ENCODE data around the gene RNF183.

DNA sequence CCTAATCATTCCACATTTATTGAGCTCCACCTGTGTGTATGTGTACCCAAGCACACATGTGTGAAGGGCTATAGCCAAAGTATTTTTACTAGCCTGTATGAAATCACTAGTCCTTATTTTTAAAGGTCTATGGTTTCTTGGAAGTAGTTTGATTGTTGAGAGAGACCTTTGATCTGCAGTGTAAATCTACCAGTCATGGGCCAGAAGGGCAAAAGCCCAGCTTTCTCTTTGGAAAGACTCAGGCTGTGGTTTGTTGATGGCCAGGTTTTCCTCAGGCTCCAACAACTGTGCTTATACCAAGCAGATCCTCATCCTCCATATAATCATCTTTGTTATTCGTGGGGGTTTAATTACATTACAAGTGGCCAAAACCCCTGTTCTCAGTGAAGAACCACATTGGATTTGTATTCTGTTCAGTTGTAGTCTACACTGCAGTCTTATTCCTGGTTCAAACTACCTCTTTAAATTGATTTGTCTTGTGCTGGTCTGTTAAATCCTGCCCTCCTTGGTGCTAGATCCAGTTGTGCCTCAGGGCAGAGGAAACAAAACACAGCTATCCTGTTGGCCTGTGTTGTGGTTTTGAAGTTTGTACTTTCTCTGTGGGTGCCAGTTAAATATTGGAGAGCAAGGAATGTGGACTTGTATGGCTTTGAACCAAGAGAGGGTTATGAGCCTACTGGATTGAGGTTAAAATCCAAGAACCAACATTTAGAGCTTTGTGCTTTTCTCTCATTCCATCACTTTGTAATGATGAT lies 41.1 kb downstream of the RNF183 start:
- TF ChIP-seq, protein P1, sequence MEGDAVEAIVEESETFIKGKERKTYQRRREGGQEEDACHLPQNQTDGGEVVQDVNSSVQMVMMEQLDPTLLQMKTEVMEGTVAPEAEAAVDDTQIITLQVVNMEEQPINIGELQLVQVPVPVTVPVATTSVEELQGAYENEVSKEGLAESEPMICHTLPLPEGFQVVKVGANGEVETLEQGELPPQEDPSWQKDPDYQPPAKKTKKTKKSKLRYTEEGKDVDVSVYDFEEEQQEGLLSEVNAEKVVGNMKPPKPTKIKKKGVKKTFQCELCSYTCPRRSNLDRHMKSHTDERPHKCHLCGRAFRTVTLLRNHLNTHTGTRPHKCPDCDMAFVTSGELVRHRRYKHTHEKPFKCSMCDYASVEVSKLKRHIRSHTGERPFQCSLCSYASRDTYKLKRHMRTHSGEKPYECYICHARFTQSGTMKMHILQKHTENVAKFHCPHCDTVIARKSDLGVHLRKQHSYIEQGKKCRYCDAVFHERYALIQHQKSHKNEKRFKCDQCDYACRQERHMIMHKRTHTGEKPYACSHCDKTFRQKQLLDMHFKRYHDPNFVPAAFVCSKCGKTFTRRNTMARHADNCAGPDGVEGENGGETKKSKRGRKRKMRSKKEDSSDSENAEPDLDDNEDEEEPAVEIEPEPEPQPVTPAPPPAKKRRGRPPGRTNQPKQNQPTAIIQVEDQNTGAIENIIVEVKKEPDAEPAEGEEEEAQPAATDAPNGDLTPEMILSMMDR (IDR thresholded peaks at IDR 0.05; ENCODE audit: insufficient read depth, low read length, poor library complexity, severe bottlenecking): no peak
- no peak for TF ChIP-seq EZH2phosphoT487 (conservative IDR thresholded peaks at IDR 0.05; ENCODE audit: low read length)
